OCI-LY3 (cell line): ENCODE results near the gene COL4A4.

ENCODE experiments used
- H2AFZ ChIP-seq: fragments of 200-600, 300-600 bp; shearing (Covaris generic); 2 replicates; pipeline ENCODE4 v1.6.0; 2014; ENCODE audit warnings: antibody characterized with exemption, low read depth, low read length
- H3K27ac ChIP-seq: fragments of 200-600, 300-600 bp; sonication (generic); 2 replicates; pipeline ENCODE4 v1.5.1; 2014; ENCODE audit warnings: mild to moderate bottlenecking, low read length, moderate library complexity, mixed read lengths
- H3K27me3 ChIP-seq: fragments of 200-600, 300-600 bp; sonication (generic); 2 replicates; pipeline ENCODE4 v1.6.1; 2014; ENCODE audit warnings: low read depth, low read length, mixed read lengths
- H3K36me3 ChIP-seq: fragments of 200-600, 300-600 bp; sonication (generic); replicated peaks from 2 replicates; pipeline ENCODE3; 2014; ENCODE audit warnings: low read depth, low read length, mixed read lengths
- H3K4me1 ChIP-seq: fragments of 300-600, 200-600 bp; sonication (generic); 2 replicates; pipeline ENCODE4 v1.6.1; 2014; ENCODE audit warnings: low read length, mixed read lengths
- H3K4me2 ChIP-seq: fragments of 200-600, 300-600 bp; sonication (generic); 2 replicates; pipeline ENCODE4 v1.6.1; 2014; ENCODE audit warnings: low read length, mixed read lengths
- H3K4me3 ChIP-seq: fragments of 300-600, 200-600 bp; sonication (generic); 2 replicates; pipeline ENCODE4 v1.5.1; 2014; ENCODE audit warnings: antibody characterized with exemption, mild to moderate bottlenecking, low read length, moderate library complexity
- H3K79me2 ChIP-seq: fragments of 300-600, 200-600 bp; shearing (Covaris generic); 2 replicates; pipeline ENCODE4 v1.6.1; 2014; ENCODE audit warnings: mild to moderate bottlenecking, low read length, mixed read lengths
- H3K9ac ChIP-seq: fragments of 300-600, 200-600 bp; shearing (Covaris generic); 2 replicates; pipeline ENCODE4 v1.6.0; 2014; ENCODE audit warnings: mild to moderate bottlenecking, low read length, moderate library complexity
- H3K9me3 ChIP-seq: fragments of 200-600, 300-600 bp; shearing (Covaris generic); 2 replicates; pipeline ENCODE4 v1.6.1; 2014; ENCODE audit warnings: low read length, mixed read lengths; ENCODE audit not compliant: insufficient read depth
- H4K20me1 ChIP-seq: fragments of 200-600, 300-600 bp; sonication (generic); 2 replicates; pipeline ENCODE4 v1.6.1; 2016; ENCODE audit warnings: low read length, mixed read lengths; ENCODE audit not compliant: insufficient read depth
- EZH2phosphoT487 ChIP-seq: fragments of 200-600 bp; shearing (Covaris generic); IDR thresholded peaks from 2 replicates; pipeline ENCODE4 v1.6.1; 2018; ENCODE audit warnings: antibody characterized with exemption, mixed run types, low read depth
- TF ChIP-seq, protein P1 (sequence below): fragments of 200-600, 300-600 bp; sonication (generic); IDR thresholded peaks from 2 replicates; pipeline ENCODE4 v1.5.1; 2014; ENCODE audit warnings: antibody characterized with exemption, low read length, low read depth

Gene COL4A4

DNA sequence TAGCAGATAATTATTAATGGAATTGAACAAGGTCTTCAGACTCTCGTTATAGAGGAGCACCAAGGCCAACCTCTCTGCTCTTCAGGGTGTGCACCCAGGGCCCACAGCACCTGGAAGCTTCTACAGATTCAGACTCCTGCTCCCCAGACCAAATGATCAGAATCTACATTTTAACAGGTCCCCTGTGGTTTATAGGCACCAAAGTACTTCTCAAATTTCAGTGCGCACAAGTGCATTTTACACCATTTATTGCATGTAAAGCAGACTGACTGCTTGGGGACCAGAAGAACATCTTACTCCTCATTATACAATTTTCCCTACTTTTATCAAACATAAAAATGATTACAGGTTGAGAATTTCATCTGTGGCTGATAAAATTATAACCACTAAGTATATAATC is 163.9 kb downstream of the COL4A4 start:
- Histone ChIP-seq H3K27ac (no peak overlapping the region), H3K4me3 (no peak overlapping the region), H3K9ac (no peak overlapping the region), H4K20me1 (no peaks in the 10 kb centered on the region), H3K4me1 (peaks cover 8% of the 10 kb centered on the region), H3K4me2 (no peak overlapping the region), H3K36me3 (no peaks in the 10 kb centered on the region), H3K27me3 (no peaks in the 10 kb centered on the region), H3K9me3 (no peaks in the 10 kb centered on the region), H2AFZ (no peak overlapping the region), H3K79me2 (no peaks in the 10 kb centered on the region)
- TF ChIP-seq, protein P1, sequence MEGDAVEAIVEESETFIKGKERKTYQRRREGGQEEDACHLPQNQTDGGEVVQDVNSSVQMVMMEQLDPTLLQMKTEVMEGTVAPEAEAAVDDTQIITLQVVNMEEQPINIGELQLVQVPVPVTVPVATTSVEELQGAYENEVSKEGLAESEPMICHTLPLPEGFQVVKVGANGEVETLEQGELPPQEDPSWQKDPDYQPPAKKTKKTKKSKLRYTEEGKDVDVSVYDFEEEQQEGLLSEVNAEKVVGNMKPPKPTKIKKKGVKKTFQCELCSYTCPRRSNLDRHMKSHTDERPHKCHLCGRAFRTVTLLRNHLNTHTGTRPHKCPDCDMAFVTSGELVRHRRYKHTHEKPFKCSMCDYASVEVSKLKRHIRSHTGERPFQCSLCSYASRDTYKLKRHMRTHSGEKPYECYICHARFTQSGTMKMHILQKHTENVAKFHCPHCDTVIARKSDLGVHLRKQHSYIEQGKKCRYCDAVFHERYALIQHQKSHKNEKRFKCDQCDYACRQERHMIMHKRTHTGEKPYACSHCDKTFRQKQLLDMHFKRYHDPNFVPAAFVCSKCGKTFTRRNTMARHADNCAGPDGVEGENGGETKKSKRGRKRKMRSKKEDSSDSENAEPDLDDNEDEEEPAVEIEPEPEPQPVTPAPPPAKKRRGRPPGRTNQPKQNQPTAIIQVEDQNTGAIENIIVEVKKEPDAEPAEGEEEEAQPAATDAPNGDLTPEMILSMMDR, result no peak
- TF ChIP-seq EZH2phosphoT487, result no peak

- H3K9me3 ChIP-seq, result no peaks in the 10 kb centered on the region
- H3K36me3 ChIP-seq, result no peaks in the 10 kb centered on the region
- no peak overlapping the region for H3K4me2 ChIP-seq
- H4K20me1 ChIP-seq, result no peaks in the 10 kb centered on the region
- TF ChIP-seq, protein P1, result no peak
- no peak for TF ChIP-seq EZH2phosphoT487
- H3K27me3 ChIP-seq, result no peaks in the 10 kb centered on the region
- no peaks in the 10 kb centered on the region for H3K79me2 ChIP-seq
- no peak overlapping the region for H3K4me3 ChIP-seq
- H3K27ac ChIP-seq, result no peak overlapping the region
- no peak overlapping the region for H3K9ac ChIP-seq
- H3K4me1 ChIP-seq, result peaks cover 10% of the 10 kb centered on the region
- no peak overlapping the region for H2AFZ ChIP-seq
Observed at GRCh38 chr2:226999661-227000060, 164.3 kb downstream of the COL4A4 start.

DNA sequence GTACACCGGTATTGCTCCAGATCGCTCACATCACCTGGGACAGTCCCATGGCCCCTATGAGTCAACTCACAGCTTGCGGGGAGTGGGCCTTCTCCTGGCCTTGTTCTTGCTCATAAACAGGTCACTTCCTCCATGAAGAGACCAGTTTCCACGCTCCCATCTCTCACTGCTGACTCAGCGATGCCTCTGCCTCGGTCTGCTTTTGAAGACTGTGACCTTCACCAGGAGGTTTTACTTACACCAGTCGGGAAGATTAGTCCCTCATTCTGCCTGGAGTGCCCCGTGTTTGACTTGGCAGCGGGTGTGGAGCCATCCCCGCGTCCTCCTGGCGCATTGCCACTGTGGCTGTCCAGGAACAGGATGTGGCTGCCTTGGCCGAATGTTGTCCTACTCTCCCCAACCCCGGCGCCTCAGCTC is 168.4 kb downstream of the COL4A4 start:
- H3K36me3 ChIP-seq, result no peaks in the 10 kb centered on the region
- no peak overlapping the region for H3K27ac ChIP-seq
- H2AFZ ChIP-seq, result no peak overlapping the region
- peaks cover 10% of the 10 kb centered on the region for H3K4me1 ChIP-seq
- H3K27me3 ChIP-seq, result no peaks in the 10 kb centered on the region
- no peak overlapping the region for H3K4me2 ChIP-seq
- H3K79me2 ChIP-seq, result no peaks in the 10 kb centered on the region
- no peaks in the 10 kb centered on the region for H4K20me1 ChIP-seq
- H3K9ac ChIP-seq, result no peak overlapping the region
- H3K9me3 ChIP-seq, result no peaks in the 10 kb centered on the region
- no peak for TF ChIP-seq EZH2phosphoT487
- no peak overlapping the region for H3K4me3 ChIP-seq

GRCh38 chr2:226994775-226995174 is 169.2 kb downstream of the COL4A4 start:
- Histone ChIP-seq H3K36me3 (no peaks in the 10 kb centered on the region), H3K4me1 (peaks cover 10% of the 10 kb centered on the region), H3K9me3 (no peaks in the 10 kb centered on the region), H3K79me2 (no peaks in the 10 kb centered on the region), H3K27me3 (no peaks in the 10 kb centered on the region), H3K27ac (no peak overlapping the region), H3K4me2 (no peak overlapping the region), H4K20me1 (no peaks in the 10 kb centered on the region), H3K9ac (no peak overlapping the region), H2AFZ (no peak overlapping the region), H3K4me3 (no peak overlapping the region)
- TF ChIP-seq EZH2phosphoT487, result no peak

- H2AFZ ChIP-seq, result no peak overlapping the region
- H3K4me1 ChIP-seq, result peaks cover 10% of the 10 kb centered on the region
- no peaks in the 10 kb centered on the region for H3K36me3 ChIP-seq
- H3K4me2 ChIP-seq, result no peak overlapping the region
- H3K27me3 ChIP-seq, result no peaks in the 10 kb centered on the region
- no peak overlapping the region for H3K9ac ChIP-seq
- H4K20me1 ChIP-seq, result no peaks in the 10 kb centered on the region
- no peak overlapping the region for H3K4me3 ChIP-seq
- TF ChIP-seq, protein P1, result no peak
- TF ChIP-seq EZH2phosphoT487, result no peak
- no peak overlapping the region for H3K27ac ChIP-seq
- no peaks in the 10 kb centered on the region for H3K79me2 ChIP-seq
- no peaks in the 10 kb centered on the region for H3K9me3 ChIP-seq
Observed at GRCh38 chr2:226993171-226993570, 170.8 kb downstream of the COL4A4 start.
